ENCODE results near the gene SMCO4.

DNA sequence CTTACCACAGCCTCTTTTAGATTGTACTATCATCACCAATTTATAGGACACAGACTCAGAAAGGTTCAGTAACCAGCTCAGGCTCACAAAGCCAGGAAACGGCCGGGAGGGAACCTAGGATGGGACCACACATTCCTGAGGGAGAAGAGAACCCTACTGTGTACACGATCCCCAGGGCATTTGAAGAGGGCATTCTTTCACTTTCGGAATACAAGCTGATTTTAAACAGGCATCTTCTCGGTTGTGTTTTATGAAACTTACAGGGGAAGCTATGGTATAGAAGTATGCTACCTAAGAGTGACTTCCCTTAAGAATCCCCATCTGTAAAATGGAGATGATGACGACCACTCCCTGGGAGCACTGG lies 19.0 kb downstream of the SMCO4 start:
- TF ChIP-seq POLR2A (IDR thresholded peaks at IDR 0.05; ENCODE audit: low read length), result no peak
- no peak for TF ChIP-seq GATA1 (IDR thresholded peaks at IDR 0.05; ENCODE audit: low read depth, low read length)

Data from erythroblast (primary cell).